Epidermal melanocyte (primary cell): Measurements from ENCODE around the gene GNAQ.
"Not testable (repeated sequence)": the region's sequence is repeated elsewhere in the genome, so short reads cannot be mapped to it uniquely, and the experiment has no call there.

ENCODE experiments used
- DNase-seq: peaks from one replicate; pipeline ENCODE4 v3.0.0; 2011; ENCODE audit warnings: low spot score; ENCODE audit not compliant: insufficient read length

The GNAQ gene

DNA sequence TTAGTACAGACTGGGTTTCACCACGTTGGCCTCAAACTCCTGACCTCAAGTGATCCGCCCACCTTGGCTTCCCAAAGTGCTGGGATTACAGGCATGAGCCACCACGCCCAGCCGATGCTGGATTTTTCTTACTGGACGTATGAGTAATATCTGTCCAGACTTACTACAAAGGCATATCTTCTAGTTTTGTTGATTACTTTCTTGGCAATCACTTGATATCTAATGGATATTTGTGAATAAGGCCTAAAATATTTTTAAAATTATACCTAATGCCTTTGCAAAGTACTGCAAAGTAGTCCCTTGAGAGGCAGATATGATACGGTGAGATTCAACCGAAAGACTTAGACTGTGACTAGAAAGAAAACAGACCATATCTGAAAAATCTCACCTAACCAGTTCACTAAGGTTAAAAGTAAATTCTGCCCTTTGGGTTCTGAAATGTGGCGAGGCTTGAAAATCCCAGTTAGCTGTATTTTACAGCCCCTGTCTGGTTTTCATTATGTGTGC is 152.1 kb downstream of the GNAQ start:
- DNase-seq, result no peak

DNA sequence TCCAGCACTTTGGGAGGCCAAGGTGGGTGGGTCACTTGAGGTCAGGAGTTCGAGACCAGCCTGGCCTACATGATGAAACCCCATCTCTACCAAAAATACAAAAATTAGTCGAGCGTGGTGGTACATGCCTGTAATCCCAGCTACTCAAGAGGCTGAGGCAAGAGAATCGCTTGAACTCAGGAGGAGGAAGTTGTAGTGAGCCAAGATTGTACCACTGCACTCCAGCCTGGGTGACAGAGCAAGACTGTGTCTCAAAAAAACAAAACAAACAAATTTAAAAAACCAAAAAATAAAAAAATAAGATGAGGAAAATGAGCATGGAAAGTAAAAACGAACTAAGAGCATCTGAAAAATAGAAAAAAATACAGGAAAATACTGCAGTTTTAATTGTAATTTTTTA is 152.8 kb downstream of the GNAQ start:
- not testable (repeated sequence) for DNase-seq

DNA sequence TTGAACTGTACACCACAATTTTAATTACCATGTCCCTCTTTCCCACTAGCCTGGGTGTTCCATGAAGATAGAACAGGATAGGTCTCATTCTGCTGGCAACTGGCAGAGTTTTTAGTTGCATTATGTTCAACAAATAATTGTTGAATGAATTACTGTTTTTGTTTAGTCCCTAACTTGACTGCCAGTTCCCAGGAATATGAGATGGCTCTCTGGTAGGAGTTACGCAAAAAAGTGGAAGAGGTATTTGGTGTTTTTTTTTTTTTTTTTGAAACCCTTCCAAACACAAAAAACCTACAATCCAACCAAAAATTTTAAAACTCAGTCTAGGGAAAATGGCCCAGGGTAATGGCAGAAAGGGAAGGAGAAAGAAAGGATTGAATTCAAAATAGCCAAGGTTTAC is 153.6 kb downstream of the GNAQ start:
- DNase-seq, result no peak

DNA sequence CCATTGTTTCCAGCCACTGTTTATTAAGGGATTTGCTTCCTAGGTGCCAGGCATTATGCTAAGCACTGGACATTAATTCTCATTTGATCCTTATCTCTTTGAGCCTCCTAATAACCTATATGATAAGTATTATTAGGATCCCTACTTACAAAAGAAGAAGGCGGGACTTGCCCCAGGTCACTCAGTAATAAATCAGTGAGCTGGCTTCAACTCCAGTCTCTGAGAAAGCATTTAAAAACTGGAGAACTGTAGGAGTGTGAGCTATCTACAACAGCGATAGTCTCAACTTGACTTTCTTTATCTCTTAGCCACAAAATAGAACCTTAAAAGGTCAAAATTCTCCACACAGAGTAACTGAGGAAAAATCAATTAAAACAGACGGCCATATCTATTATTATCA is 155.0 kb downstream of the GNAQ start:
- no peak for DNase-seq

DNA sequence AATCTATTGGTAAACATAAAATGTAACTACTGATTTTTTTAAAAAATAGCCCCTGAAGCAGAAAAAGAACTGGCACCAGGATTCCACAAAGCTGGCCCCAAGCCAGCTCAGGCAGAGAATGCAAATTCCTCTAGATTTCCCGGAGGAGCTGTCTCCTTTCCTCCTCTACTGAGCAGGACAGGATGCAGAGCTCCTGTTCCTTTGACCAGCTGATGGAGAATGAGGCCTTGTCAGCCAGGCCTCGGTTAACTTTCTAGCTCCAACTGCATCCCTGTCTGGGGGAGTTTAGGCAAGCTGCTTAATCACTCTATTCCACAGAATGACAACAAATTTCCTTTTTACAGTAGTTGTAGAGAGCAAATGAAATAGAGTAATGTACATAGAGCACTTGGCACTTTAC is 155.5 kb downstream of the GNAQ start:
- peak; percentile 33 for DNase-seq

DNA sequence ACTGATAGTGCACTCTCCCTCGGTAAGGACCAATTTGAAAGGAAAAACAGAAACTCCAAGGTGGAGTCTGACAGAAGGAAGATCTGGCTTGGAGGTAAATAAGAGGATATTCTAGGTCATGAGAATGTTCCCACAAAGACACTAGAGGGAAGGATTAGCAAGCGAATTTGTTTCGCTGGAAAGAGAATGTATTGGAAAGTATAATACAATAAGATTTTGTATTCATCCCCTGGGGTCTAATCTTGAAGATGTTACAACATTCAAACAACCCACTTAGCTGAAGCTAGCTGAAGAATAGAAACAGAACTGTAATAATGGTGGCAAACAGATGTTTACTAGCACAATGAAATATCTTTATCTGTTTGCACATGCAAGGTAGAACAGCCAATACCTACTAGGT is 158.7 kb downstream of the GNAQ start:
- DNase-seq, result no peak

DNA sequence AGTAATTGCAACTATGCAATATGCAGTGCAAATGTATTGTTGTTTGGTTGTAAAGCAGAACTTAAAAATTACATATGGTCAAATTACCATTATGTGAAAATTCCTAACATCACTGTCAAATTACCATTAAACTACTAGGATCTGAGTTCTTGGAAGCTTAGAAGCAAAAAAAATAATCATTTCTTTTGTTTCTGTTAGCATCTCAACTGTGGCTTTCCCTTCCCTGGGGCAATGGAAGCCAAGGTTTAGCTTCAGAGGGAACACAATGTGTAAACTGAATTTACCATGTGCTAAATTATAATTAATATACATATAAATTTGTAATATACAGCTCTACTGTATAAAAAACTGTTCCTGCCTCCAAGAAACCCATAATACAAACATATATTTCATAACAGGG is 159.4 kb downstream of the GNAQ start:
- no peak for DNase-seq

DNA sequence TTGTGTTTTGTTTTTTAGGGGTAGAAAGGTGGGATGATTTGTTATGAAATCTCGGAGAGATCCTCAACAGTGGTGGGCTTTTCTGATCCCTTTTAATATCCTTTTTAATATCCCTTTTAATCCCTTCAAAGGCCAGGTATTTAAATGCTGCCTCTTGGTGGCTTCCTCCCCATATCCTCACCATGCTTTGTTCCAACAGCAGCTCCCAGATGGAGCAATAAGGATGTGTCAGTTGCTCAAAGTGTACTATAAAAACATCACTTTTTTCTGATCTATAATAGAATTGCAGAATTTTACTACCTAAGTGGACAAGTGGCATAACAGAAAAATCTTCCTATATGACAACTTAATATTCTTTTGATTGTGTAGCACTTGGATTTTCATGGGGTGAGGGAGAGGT is 160.1 kb downstream of the GNAQ start:
- no peak for DNase-seq

DNA sequence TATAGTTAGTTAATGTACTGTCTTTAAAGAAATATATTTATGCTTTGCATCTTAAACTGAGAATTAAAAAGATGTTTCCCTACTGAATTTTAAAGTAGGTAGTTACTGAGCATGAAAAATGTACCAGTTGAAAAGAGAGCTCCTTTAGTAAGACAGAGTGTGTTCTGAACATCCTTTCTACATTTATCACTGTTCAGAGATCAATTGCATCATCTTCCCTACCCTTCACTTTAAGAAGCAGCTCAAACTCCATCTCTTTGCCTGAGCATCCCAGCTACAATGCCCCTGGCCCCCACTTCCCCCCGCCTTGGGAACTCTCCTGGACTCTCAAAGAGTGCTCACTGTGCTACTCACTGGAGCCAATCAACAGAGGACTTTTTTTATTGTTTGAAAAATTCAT is 164.7 kb downstream of the GNAQ start:
- no peak for DNase-seq

DNA sequence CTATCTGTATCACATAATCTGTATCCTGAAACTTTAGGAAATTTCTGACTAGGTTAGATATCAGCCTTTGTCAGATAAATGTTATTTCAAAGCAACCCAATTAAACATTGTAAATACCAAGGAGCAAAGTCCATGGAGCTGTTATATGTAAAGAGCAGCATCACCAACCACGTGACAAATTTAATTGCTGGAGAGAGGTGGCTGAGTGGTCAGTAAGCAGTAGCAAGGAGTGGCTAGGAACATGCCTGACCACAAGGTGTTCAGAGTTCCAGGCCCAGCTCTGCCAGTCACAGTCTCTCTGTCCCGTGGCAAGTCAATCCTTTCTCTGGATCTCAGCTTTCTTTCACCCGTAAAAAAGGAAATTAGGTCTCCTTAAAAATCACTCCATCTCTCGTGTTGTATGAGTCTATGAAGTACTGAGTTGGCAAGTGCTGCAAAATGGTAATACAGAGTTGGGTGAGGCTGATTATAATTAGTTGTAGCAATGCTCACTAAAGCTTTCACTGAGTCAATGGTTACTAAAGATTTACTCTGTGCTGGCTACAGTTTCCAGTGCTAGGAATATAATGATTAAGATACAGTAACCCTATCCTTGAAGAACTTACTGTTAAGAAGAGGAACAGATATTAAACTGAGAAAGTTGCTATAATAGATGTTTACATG is 166.1 kb downstream of the GNAQ start:
- no peak for DNase-seq

DNA sequence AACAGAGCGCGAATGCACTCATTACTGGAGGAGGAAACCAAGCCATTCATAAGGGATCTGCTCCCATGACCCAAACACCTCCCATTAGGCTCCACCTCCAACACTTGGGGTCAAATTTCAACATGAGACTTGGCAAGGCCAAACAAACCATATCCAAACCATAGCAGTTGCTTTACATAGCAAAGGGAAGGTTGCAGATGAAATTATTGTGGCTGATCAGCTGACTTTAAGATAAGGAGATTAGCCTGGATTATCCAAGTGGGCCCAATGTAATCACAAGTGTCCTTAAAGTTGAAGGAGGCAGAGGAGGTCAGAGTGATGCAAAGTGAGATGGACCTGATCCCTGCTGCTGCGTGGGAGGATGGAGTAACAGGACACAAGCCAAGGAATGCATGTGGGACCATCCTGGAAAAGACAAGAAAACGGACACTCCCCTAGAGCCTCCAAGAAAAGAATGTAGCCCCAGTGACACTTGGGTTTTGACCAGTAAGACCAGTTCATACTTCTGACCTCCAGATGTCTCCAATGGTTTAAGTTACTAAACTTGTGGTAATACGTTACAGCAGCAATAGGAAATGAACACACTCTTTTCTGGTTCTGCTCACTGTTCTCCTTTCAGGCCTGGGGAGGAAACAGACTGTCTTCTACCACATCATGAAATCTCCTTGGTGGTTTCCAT is 167.3 kb downstream of the GNAQ start:
- no peak for DNase-seq

DNA sequence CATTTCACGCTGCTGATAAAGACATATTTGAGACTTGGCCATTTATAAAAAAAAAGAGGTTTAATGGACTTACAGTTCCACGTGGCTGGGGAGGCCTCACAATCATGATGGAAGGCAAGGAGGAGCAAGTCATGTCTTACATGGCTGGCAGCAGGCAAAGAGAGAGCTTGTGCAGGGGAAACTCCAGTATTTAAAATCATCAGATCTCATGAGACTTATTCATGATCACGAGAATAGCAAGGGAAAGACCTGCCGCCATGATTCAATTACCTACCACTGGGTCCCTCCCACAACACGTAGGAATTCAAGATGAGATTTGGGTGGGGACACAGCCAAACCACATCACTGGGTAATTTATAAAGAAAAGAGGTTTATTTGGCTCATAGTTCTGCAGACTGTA is 168.0 kb downstream of the GNAQ start:
- not testable (repeated sequence) for DNase-seq

DNA sequence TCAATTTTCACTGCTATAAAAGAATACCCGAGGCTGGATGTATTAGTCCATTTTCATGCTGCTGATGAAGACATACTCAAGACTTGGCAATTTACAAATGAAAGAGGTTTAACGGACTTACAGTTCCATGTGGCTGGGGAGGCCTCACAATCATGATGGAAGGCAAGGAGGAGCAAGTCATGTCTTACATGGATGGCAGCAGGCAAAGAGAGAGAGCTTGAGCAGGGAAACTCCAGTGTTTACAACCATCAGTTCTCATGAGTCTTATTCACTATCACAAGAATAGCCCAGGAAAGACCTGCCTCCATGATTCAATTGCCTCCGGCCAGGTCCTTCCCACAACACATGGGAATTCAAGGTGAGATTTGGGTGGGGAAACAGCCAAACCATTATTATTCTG is 170.7 kb downstream of the GNAQ start:
- not testable (repeated sequence) for DNase-seq

DNA sequence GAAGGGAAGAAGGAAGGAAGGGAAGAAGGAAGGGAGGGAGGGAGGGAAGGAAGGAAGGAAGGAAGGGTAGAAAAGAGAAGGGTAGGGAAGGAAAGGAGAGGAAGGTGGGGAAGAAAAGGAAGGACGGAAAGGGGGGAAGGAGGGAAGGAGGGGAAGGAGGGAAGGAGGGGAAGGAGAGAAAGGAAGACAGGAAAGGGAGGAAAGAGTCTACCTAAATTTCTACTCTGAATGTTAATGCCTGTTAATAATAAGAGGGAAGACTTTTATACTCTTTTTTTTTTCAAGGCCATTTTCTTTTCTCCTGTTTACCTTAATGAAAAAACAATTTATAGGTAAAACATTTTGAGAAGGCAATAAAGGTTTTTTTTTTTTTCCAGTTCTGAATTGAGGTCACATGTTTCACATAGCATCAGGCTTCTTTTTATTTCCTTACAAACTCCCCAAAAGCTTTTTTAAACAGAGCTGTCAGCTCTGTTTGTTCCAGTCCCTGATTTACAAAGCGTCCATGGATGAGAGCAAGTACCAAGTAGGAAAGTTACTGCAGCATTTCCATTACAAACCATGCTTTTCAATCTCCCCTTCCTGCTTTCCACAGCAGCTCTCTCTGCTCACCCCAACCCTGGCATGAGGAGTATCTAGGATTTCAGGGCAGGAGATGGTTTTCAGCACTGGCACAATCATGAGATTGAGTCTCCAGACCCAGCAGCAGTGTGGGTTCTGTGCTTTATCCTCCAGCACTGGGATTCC is 173.9 kb downstream of the GNAQ start:
- DNase-seq, result no peak

DNA sequence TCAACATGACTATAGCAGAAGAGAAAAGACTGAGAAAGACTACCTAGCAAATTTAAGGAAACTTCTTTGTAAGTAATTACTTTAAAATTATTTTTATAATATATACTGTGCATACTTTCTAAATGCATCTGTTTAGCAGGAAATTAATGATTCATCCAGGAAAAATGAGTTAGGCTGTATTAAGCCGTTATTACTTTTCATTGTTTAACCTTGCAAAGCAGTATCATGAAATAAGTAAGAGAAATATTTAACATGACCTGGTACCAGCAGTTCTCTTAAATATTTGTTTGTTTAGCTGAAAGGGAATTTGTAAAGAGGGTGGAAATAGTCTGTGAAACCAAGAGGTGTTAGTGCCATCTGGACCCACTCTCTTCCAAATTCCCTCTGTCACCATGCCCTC is 175.0 kb downstream of the GNAQ start:
- no peak for DNase-seq

DNA sequence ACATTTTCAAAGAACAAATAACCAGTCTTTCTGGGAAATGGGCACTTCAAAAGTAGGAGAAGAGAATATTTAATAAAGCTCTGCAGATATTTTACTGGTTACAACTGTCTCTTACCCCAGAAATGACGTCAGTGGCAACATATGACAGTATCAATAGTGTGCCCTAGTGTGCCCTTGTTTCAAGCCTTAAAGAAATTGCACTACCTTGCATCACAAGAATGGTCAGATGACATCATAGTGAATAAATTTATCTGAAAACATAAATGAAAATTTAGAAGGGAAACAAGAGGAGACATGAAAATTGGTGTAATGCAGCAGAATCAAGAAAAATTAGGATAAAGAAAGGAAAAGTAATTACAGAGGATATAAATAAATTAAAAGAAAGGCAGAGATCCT is 176.7 kb downstream of the GNAQ start:
- no peak for DNase-seq

DNA sequence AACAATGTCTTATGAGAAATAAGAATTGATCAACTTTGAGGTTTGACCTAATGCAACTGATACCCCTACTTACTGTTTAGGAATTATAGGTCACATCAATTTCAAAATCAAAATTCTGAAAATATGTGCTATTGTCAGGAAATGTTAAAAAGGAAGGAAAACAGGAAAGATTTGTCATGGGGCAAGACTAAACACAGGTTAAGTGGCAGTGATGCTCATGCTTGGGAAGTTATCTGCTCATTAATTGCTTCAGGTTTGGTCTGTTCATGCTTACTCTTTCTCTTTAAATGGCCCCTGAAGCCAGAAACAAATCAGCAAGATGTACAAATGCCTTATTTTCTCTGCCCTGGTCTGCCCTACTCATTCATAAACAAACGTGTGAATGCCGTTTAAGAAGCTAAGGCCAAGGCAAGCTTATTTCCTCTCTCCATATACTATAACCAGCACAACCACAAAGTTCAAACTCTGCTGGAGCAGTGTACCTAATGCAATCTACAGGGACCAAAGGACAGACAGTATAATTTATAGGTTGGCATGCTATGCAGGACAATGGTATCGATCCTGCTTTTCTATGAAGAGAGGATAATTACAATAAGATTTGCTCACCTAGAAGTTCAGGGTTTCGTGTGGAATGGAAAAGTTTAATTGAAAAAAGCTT is 177.2 kb downstream of the GNAQ start:
- no peak for DNase-seq

DNA sequence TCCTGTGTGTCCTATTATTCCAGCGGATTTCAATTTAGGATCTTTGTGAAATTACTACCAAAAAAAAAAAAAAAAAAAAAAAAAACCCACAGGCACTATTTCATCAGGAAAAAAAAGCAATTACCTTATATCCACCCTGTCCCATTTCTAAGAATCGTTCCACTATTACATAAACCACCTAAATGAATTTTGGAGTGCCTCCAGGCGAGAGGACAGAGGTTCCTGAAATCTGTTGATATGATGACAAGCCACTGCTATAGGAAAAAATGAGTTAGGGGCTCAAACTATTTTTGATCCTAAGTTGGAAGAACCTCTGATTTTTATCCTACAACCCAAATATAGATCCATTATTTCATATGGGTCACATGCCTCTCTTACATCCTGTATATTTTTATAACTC is 177.9 kb downstream of the GNAQ start:
- DNase-seq, result no peak

DNA sequence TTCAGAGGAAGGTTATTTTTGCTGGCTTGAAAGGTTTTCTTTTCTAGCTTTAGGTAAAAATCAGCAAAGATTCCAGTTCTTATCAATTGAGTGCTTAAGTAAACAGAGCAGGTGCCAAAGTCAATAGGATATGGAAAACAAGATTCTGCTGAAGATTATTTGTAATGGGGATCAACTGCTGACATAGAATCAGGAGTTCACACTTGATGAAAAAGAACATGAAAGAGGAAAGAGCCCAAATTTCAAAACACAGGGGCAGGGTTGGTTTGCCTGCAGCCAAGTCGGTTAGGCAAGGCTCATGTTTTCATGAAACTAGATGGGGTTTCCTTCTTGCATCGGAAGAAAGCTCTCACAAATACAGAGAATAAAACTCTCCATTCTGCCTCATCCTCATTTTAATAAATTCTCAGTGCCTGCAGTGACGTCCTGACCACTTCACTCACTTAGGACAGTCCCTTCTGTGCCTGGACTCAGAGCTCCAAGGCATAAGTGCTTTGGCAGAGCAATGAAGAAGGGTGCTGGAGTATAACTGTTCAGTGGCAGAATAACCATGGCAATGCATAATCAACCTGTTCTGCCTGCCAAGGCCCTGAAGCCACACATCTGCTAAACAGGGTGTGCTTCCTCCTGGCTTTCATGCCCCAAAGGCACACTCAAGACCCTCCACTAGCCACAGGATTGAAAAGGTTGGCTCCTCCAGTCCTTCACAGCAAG is 179.6 kb downstream of the GNAQ start:
- DNase-seq, result no peak

DNA sequence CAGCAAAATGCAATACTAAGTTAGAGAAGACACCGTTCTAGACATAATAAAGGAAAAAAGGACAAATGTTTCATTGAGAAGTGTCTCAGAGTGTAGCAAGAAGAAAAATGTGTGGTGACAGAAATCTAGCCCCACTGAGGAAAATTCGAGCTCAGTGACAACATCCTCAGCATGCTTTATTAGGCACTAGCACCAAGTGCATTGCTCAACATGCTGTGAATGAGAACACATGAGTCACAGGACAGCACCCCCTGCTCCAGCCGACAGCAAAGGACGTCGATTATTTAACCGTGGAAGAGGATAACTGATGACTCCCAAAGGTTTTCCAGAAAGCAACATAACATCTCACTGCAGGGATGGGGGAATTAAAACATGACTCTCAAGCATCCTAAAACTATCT is 182.7 kb downstream of the GNAQ start:
- peak; percentile 67 for DNase-seq

DNA sequence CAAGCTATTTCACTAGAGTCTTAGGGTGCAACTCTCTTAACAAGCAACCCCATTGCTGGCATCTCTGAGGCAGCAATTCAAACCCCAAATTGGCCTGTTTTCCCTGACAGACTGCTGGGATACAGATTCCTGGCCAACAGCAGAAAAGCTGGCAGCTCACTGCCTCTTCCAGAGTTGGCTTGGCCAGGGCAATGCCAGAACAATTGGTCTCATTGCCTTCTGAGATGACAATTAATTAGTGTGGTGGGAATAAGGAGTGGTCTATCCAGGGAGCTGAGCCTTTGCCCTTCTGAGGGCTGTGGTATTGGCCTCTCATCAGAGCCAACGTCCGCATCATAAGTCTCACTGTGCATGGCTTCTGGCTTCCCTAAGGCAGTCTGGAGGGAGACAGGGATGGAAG is 183.2 kb downstream of the GNAQ start:
- no peak for DNase-seq
